Spinal cord (tissue), 10 donors: Measurements from ENCODE around the gene PCMT1. TPM values are rescaled to one million over a fixed set of nuclear protein-coding genes. Genes with fewer than 3 reads are reported as not detected.

Experiments used
- DNase-seq, 6 donors: peaks; one replicate each; pipeline versions ENCODE4 v3.0.0 to v3.0.0-alpha.2; 2013 to 2015; ENCODE audit warnings: low spot score in 6 of 6, low read depth in 4 of 6
- H3K27ac ChIP-seq: one replicate; pipeline ENCODE4 v1.5.1; 2013; ENCODE audit warnings: low read depth, low read length, control low read depth
- H3K27me3 ChIP-seq: one replicate; pipeline ENCODE4 v1.6.1; 2013; ENCODE audit warnings: low read length; ENCODE audit not compliant: control insufficient read depth, insufficient read depth
- H3K36me3 ChIP-seq: one replicate; pipeline ENCODE4 v1.6.1; 2013; ENCODE audit warnings: low read length; ENCODE audit not compliant: control insufficient read depth, insufficient read depth
- H3K4me1 ChIP-seq: one replicate; pipeline ENCODE4 v1.6.1; 2013; ENCODE audit warnings: low read length; ENCODE audit not compliant: control insufficient read depth, insufficient read depth
- H3K4me3 ChIP-seq: one replicate; pipeline ENCODE4 v1.5.1; 2013; ENCODE audit warnings: low read depth, low read length, control low read depth
- H3K9me3 ChIP-seq: one replicate; pipeline ENCODE4 v1.6.1; 2013; ENCODE audit warnings: low read length; ENCODE audit not compliant: control insufficient read depth, insufficient read depth
- WGBS: methylation state at CpG from one replicate; pipeline ENCODE4 v1.1.5; 2013; ENCODE audit warnings: missing lambda C conversion rate; ENCODE audit not compliant: insufficient coverage; 5-methylcytosine and 5-hydroxymethylcytosine counted together
- polyA plus RNA-seq, 2 donors: library from polyadenylated mRNA; unstranded; fragments of 120-200 nt; gene quantifications; one replicate each; pipeline ENCODE4 v1.2.1, GENCODE V29; 2013; ENCODE audit not compliant: insufficient read length in 2 of 2
- total RNA-seq, 2 donors: library from RNA; depleted of rRNA in 1 of 2; stranded (reverse); fragments of 120-200 nt in 1 of 2; fragments of >200 nt in 1 of 2; gene quantifications; one replicate each; pipeline versions ENCODE4 v1.2.3 to v1.2.4, GENCODE V29; 2013 to 2014
- donor health status: healthy.

Gene PCMT1
- total and polyA plus RNA-seq, 4 donors: 84.4 to 173 (median 159) TPM

DNA sequence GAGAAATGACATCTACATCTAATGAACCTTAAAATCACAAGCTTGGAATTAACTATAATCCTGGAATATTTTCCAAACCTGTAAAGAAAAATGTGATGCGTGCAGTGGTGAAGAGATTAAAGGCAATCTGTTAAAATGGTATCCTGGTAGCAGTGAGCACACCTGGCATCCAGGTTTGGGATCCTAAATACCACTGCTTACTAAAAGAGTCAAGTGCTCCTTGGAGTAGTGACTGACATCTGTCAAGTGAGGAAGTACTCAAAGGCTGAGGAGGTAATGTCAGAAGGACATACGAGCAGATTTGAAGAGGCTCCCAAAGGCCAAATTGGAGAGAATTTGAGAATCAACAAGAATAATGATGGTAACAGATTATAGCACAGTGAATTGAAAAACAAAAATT, 32.8 kb downstream of the PCMT1 start:
- Histone ChIP-seq H3K4me3 (no peak overlapping the region), H3K4me1 (no peaks in the 10 kb centered on the region), H3K27me3 (no peaks in the 10 kb centered on the region), H3K27ac (no peak overlapping the region), H3K9me3 (no peaks in the 10 kb centered on the region), H3K36me3 (peaks cover 15% of the 10 kb centered on the region)
- no peak for DNase-seq
- 100% methylated on average over 1 of the region's 2 CpGs for WGBS

- no peak overlapping the region for H3K27ac ChIP-seq
- no peaks in the 10 kb centered on the region for H3K9me3 ChIP-seq
- no peaks in the 10 kb centered on the region for H3K27me3 ChIP-seq
- no peaks in the 10 kb centered on the region for H3K4me1 ChIP-seq
- peaks cover 11% of the 10 kb centered on the region for H3K36me3 ChIP-seq
- H3K4me3 ChIP-seq: no peak overlapping the region
- 100% methylated on average over 1 of the region's 3 CpGs for WGBS
- DNase-seq: no peak
Observed at GRCh38 chr6:149783551-149783950, 34.0 kb downstream of the PCMT1 start.

- H3K36me3 ChIP-seq: peaks cover 21% of the 10 kb centered on the region
- WGBS: 92% methylated on average over 3 of the region's 4 CpGs
- no peaks in the 10 kb centered on the region for H3K4me1 ChIP-seq
- H3K27ac ChIP-seq: no peak overlapping the region
- H3K27me3 ChIP-seq: no peaks in the 10 kb centered on the region
- H3K9me3 ChIP-seq: no peaks in the 10 kb centered on the region
- DNase-seq: no peak
- H3K4me3 ChIP-seq: no peak overlapping the region
Observed at GRCh38 chr6:149806127-149806526, 56.6 kb downstream of the PCMT1 start.

- no peaks in the 10 kb centered on the region for H3K4me1 ChIP-seq
- no peaks in the 10 kb centered on the region for H3K9me3 ChIP-seq
- peaks cover 14% of the 10 kb centered on the region for H3K36me3 ChIP-seq
- H3K27me3 ChIP-seq: no peaks in the 10 kb centered on the region
- no peak overlapping the region for H3K27ac ChIP-seq
- no CpG with 5 or more reads among the region's 2 CpGs for WGBS
- DNase-seq: no peak
- H3K4me3 ChIP-seq: no peak overlapping the region
Observed at GRCh38 chr6:149809798-149810197, 60.3 kb downstream of the PCMT1 start.

DNA sequence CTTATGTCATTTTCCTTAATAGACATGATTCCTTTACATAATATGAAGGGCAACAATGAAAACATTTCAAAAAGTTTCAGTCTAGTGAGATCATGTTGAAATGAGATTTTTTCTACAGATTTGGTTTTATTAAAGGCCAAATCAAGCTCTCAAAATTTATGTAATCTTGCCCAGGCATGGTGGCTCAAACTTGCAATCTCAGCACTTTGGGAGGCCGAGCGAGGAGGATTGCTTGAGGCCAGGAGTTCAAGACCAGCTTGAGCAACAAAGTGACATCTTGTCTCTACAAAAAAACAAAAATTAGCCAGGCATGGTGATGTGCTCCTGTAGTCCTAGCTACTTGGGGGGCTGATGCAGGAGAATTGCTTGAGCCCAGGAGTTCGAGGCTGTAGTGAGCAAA, 63.8 kb downstream of the PCMT1 start:
- no peak for DNase-seq
- WGBS: 93% methylated on average over 3 of the region's 3 CpGs
- H3K4me3 ChIP-seq: no peak overlapping the region
- no peaks in the 10 kb centered on the region for H3K4me1 ChIP-seq
- H3K9me3 ChIP-seq: no peaks in the 10 kb centered on the region
- H3K27me3 ChIP-seq: no peaks in the 10 kb centered on the region
- H3K36me3 ChIP-seq: peaks cover 6% of the 10 kb centered on the region
- H3K27ac ChIP-seq: no peak overlapping the region

DNA sequence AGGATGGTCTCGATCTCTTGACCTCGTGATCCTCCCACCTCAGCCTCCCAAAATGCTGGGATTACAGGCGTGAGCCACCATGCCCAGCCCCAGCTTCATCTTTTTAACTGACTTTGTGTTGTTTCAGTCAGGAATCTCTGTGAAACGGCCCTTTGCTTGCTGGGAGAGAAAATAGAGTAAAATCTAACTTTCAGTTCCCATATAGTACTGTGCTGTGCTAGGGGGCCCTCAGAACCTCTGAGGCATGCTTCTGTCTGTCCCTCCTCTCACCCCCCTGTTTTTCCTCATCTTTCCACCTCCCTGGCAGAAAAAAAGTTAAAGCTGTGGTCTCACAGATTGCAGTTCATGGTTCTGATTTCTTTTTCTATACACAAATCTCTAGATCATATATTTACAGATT, 66.2 kb downstream of the PCMT1 start:
- no peaks in the 10 kb centered on the region for H3K9me3 ChIP-seq
- no peak for DNase-seq
- no CpG with 5 or more reads among the region's 4 CpGs for WGBS
- no peaks in the 10 kb centered on the region for H3K4me1 ChIP-seq
- H3K36me3 ChIP-seq: peaks cover 6% of the 10 kb centered on the region
- H3K27ac ChIP-seq: no peak overlapping the region
- H3K27me3 ChIP-seq: no peaks in the 10 kb centered on the region
- H3K4me3 ChIP-seq: no peak overlapping the region

DNA sequence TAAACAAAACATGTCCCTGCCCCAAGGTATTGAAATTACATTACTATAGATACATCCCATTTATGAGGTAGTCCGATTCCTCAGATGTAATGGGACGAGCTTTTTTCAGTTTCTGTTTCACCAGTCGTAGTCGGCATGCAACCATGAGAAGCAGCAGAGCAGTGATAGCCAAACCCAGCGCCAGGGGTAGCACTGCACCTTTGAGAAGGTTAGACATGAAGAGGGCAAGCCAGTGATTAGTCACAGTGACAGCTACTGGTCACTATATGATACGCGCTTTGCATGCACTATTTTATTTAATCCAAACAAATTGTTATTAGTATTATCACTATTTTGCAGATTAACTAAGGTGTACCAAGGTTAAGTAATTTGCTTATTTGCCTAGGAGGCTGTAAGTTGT, 71.0 kb downstream of the PCMT1 start:
- no peak for DNase-seq
- peaks cover 13% of the 10 kb centered on the region for H3K36me3 ChIP-seq
- no peaks in the 10 kb centered on the region for H3K9me3 ChIP-seq
- H3K4me3 ChIP-seq: no peak overlapping the region
- no peaks in the 10 kb centered on the region for H3K27me3 ChIP-seq
- no peaks in the 10 kb centered on the region for H3K4me1 ChIP-seq
- no peak overlapping the region for H3K27ac ChIP-seq
- 95% methylated on average over 4 of the region's 7 CpGs for WGBS

- 100% methylated on average over 1 of the region's 1 CpG for WGBS
- H3K4me1 ChIP-seq: no peaks in the 10 kb centered on the region
- H3K4me3 ChIP-seq: no peak overlapping the region
- no peaks in the 10 kb centered on the region for H3K27me3 ChIP-seq
- no peak for DNase-seq
- no peaks in the 10 kb centered on the region for H3K9me3 ChIP-seq
- H3K27ac ChIP-seq: no peak overlapping the region
- H3K36me3 ChIP-seq: peaks cover 19% of the 10 kb centered on the region
Observed at GRCh38 chr6:149821492-149821891, 72.0 kb downstream of the PCMT1 start.

- no peak for DNase-seq
- H3K4me3 ChIP-seq: no peak overlapping the region
- no peak overlapping the region for H3K27ac ChIP-seq
- H3K27me3 ChIP-seq: no peaks in the 10 kb centered on the region
- WGBS: 81% methylated on average over 4 of the region's 4 CpGs
- no peaks in the 10 kb centered on the region for H3K9me3 ChIP-seq
- peaks cover 16% of the 10 kb centered on the region for H3K36me3 ChIP-seq
- no peaks in the 10 kb centered on the region for H3K4me1 ChIP-seq
Observed at GRCh38 chr6:149823013-149823412, 73.5 kb downstream of the PCMT1 start.

GRCh38 chr6:149825292-149825691, 75.8 kb downstream of the PCMT1 start:
- peaks cover 16% of the 10 kb centered on the region for H3K36me3 ChIP-seq
- WGBS: no CpG with 5 or more reads among the region's 4 CpGs

More at GRCh38 chr6:149825292-149825691, 75.8 kb downstream of the PCMT1 start:
- no peak overlapping the region for H3K4me3 ChIP-seq
- H3K27me3 ChIP-seq: no peaks in the 10 kb centered on the region
- no peak for DNase-seq
- no peaks in the 10 kb centered on the region for H3K4me1 ChIP-seq
- no peaks in the 10 kb centered on the region for H3K9me3 ChIP-seq
- no peak overlapping the region for H3K27ac ChIP-seq
